Prostate gland (tissue), 2 donors: ENCODE data around the gene JPH3. TPM values are rescaled to one million over a fixed set of nuclear protein-coding genes. Genes with fewer than 3 reads are reported as not detected.

Experiments
- DNase-seq: peaks from one replicate; pipeline ENCODE4 v3.0.0-alpha.2; 2019; ENCODE audit warnings: low spot score
- H3K27ac ChIP-seq, 2 donors: fragments of 200-600 bp; sonication (generic); 2 replicates each; pipeline ENCODE4 v1.5.1; 2017 to 2019
- H3K27me3 ChIP-seq: fragments of 200-600 bp; sonication (generic); replicated peaks from 2 replicates; pipeline ENCODE4 v1.5.1; 2019; ENCODE audit not compliant: insufficient read depth
- H3K36me3 ChIP-seq, 2 donors: fragments of 200-600 bp; sonication (generic); 1 replicate in 1 of 2; 2 replicates in 1 of 2; pipeline versions ENCODE4 v1.5.1 to v1.8.1; 2017 to 2019
- H3K4me1 ChIP-seq: fragments of 200-600 bp; sonication (generic); replicated peaks from 2 replicates; pipeline ENCODE4 v1.5.1; 2019
- H3K4me3 ChIP-seq, 2 donors: fragments of 200-600 bp; sonication (generic); 2 replicates each; pipeline ENCODE4 v1.5.1; 2017 to 2019
- H3K9me3 ChIP-seq: fragments of 200-600 bp; sonication (generic); 2 replicates; pipeline ENCODE4 v1.5.1; 2017
- CTCF ChIP-seq, 4 experiments: fragments of 200-600 bp in 2 of 4; fragments of 450-650 bp in 2 of 4; sonication (generic) in 2 of 4; IDR thresholded peaks; 1 replicate in 3 of 4; 2 replicates in 1 of 4; pipeline ENCODE4 v1.5.1; 2016 to 2019; ENCODE audit warnings: antibody characterized with exemption in 4 of 4, mild to moderate bottlenecking in 2 of 4, moderate library complexity in 2 of 4
- POLR2A ChIP-seq: fragments of 450-650 bp; IDR thresholded peaks from one replicate; pipeline ENCODE4 v1.6.1; 2016; ENCODE audit warnings: antibody characterized with exemption, mild to moderate bottlenecking
- POLR2AphosphoS5 ChIP-seq: sonication (generic); formaldehyde crosslinking; IDR thresholded peaks from one replicate; pipeline ENCODE4 v1.6.1; 2017; ENCODE audit warnings: antibody characterized with exemption
- WGBS: methylation state at CpG from one replicate; pipeline ENCODE4 v1.1.5; 2018; 5-methylcytosine and 5-hydroxymethylcytosine counted together
- intact Hi-C: fragments of 100-400 bp; cut with DNase I; formaldehyde crosslinking; loops from one replicate; pipeline ENCODE4 v1.14.2; 2022
- total RNA-seq, 2 donors: library from RNA; depleted of rRNA; stranded (reverse); fragments of >200 nt; gene quantifications; one replicate each; pipeline ENCODE4 v1.1.0, GENCODE V29; 2016

Gene JPH3
- total RNA-seq, 2 donors from 2014 or later = 1.0 to 6.1 TPM

- Histone ChIP-seq H3K27me3 (no peaks in the 10 kb centered on the region), H3K4me1 (no peaks in the 10 kb centered on the region), H3K36me3 (peaks cover 0 to 6% of the 10 kb centered on the region in 2 donors), H3K9me3 (no peaks in the 10 kb centered on the region), H3K27ac (no peak overlapping the region), H3K4me3 (no peak overlapping the region)
- intact Hi-C loops = no loop called here
- no peak for DNase-seq
- WGBS = 89% methylated on average over 29 of the region's 29 CpGs
- TF ChIP-seq CTCF (IDR thresholded peaks at IDR 0.05) (no peak), POLR2AphosphoS5 (no peak), POLR2A (no peak)
Observed at GRCh38 chr16:87703835-87704375, 101.6 kb downstream of the JPH3 start.

GRCh38 chr16:87704754-87705353, 102.5 kb downstream of the JPH3 start:
- TF ChIP-seq POLR2A = no peak
- TF ChIP-seq POLR2AphosphoS5 = no peak
- no peak for TF ChIP-seq CTCF (IDR thresholded peaks at IDR 0.05)
- WGBS = 95% methylated on average over 34 of the region's 34 CpGs

GRCh38 chr16:87705771-87706277, 103.5 kb downstream of the JPH3 start:
- no peak for DNase-seq
- 43% methylated on average over 30 of the region's 31 CpGs for WGBS
- Histone ChIP-seq H3K9me3 (no peaks in the 10 kb centered on the region), H3K27me3 (no peaks in the 10 kb centered on the region), H3K4me3 (no peak overlapping the region), H3K4me1 (no peaks in the 10 kb centered on the region), H3K36me3 (peaks cover 0 to 16% of the 10 kb centered on the region in 2 donors), H3K27ac (no peak overlapping the region)
- intact Hi-C loops = no loop called here
- no peak for TF ChIP-seq CTCF (IDR thresholded peaks at IDR 0.05)
- no peak for TF ChIP-seq POLR2A
- TF ChIP-seq POLR2AphosphoS5 = no peak

More at GRCh38 chr16:87704754-87705353, 102.5 kb downstream of the JPH3 start:
- H3K36me3 ChIP-seq = peaks cover 0 to 16% of the 10 kb centered on the region in 2 donors
- DNase-seq = no peak
- no peak overlapping the region for H3K4me3 ChIP-seq
- intact Hi-C loops = no loop called here
- H3K9me3 ChIP-seq = no peaks in the 10 kb centered on the region
- H3K27ac ChIP-seq = no peak overlapping the region
- no peaks in the 10 kb centered on the region for H3K27me3 ChIP-seq
- H3K4me1 ChIP-seq = no peaks in the 10 kb centered on the region

- no peak for TF ChIP-seq CTCF (IDR thresholded peaks at IDR 0.05)
- no peak for TF ChIP-seq POLR2A
- TF ChIP-seq POLR2AphosphoS5 = no peak
- no peak overlapping the region for H3K27ac ChIP-seq
- no peaks in the 10 kb centered on the region for H3K9me3 ChIP-seq
- 60% methylated on average over 28 of the region's 28 CpGs for WGBS
- H3K4me1 ChIP-seq = no peaks in the 10 kb centered on the region
- H3K36me3 ChIP-seq = peaks cover 0 to 16% of the 10 kb centered on the region in 2 donors
- H3K4me3 ChIP-seq = no peak overlapping the region
- no peak for DNase-seq
- intact Hi-C loops = no loop called here
- no peaks in the 10 kb centered on the region for H3K27me3 ChIP-seq
Observed at GRCh38 chr16:87706278-87707000, 104.1 kb downstream of the JPH3 start.
